ENCODE data around the gene LLGL2. TPM values are rescaled to one million over a fixed set of nuclear protein-coding genes. Genes with fewer than 3 reads are reported as not detected.

Gene LLGL2
- total and polyA plus RNA-seq, 10 of the 15 experiments (the other 5 are each of a cell fraction or from before 2014, with no cell fraction given) = 0.21 to 9.9 (median 4.5) TPM

DNA sequence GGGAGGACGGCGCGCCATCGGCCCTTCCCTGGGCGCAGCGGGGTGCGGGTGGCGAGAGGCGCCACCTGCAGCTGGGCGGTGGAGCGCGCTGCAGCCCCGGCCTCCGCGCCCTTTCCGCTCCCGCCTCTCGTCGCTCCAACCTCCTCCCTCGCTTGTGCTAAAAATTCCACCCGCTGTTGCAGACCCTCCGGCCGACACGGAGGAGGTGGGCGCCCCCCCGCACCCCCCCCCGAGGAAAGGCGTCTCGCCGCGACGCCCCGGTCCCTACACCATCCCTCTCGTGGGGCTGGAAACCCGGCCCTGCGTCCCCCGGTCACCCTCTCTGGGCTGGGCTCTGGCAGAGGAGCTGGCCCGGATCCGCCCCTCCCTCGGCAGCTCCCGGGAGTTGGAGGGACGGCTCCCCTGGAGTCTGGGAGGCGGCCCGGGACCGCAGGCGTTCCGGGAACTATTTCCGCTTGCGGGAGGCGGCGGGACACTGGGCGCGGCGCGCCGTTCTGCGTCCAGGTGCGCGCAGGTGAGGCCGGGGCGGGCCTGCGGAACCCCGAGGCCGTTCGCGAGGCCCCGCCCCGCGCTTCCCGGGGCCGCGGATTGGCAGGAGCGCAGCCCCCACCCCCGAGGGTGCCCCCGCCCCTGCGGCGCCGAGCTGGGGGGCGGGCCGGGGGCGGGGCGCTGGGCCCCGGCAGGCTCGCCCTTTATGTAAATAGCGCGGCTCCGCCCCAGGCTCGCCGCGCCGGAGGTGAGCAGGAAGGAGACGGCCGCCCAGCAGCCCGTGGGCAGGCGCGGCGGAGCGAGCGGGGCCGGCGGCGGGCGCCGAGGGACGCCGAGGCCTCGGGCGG lies at the start of gene LLGL2 (continued):
- TF ChIP-seq, protein P1, sequence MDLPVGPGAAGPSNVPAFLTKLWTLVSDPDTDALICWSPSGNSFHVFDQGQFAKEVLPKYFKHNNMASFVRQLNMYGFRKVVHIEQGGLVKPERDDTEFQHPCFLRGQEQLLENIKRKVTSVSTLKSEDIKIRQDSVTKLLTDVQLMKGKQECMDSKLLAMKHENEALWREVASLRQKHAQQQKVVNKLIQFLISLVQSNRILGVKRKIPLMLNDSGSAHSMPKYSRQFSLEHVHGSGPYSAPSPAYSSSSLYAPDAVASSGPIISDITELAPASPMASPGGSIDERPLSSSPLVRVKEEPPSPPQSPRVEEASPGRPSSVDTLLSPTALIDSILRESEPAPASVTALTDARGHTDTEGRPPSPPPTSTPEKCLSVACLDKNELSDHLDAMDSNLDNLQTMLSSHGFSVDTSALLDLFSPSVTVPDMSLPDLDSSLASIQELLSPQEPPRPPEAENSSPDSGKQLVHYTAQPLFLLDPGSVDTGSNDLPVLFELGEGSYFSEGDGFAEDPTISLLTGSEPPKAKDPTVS (IDR thresholded peaks at IDR 0.05; ENCODE audit: low read depth, low read length) = no peak
- TF ChIP-seq, protein P2, sequence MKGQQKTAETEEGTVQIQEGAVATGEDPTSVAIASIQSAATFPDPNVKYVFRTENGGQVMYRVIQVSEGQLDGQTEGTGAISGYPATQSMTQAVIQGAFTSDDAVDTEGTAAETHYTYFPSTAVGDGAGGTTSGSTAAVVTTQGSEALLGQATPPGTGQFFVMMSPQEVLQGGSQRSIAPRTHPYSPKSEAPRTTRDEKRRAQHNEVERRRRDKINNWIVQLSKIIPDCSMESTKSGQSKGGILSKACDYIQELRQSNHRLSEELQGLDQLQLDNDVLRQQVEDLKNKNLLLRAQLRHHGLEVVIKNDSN (IDR thresholded peaks at IDR 0.05; ENCODE audit: borderline replicate concordance, extremely low read length, insufficient read depth, low read depth, low read length) = no peak
- no peak for TF ChIP-seq NRF1 (conservative IDR thresholded peaks at IDR 0.05; ENCODE audit: low read depth, low read length)
- TF ChIP-seq, protein P3, sequence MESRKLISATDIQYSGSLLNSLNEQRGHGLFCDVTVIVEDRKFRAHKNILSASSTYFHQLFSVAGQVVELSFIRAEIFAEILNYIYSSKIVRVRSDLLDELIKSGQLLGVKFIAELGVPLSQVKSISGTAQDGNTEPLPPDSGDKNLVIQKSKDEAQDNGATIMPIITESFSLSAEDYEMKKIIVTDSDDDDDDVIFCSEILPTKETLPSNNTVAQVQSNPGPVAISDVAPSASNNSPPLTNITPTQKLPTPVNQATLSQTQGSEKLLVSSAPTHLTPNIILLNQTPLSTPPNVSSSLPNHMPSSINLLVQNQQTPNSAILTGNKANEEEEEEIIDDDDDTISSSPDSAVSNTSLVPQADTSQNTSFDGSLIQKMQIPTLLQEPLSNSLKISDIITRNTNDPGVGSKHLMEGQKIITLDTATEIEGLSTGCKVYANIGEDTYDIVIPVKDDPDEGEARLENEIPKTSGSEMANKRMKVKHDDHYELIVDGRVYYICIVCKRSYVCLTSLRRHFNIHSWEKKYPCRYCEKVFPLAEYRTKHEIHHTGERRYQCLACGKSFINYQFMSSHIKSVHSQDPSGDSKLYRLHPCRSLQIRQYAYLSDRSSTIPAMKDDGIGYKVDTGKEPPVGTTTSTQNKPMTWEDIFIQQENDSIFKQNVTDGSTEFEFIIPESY (IDR thresholded peaks at IDR 0.05) = no peak
- no peak for TF ChIP-seq WRNIP1 (IDR thresholded peaks at IDR 0.05; ENCODE audit: borderline replicate concordance, low read depth, low read length)
- no peak for TF ChIP-seq SPI1 (IDR thresholded peaks at IDR 0.05; ENCODE audit: borderline replicate concordance, insufficient read depth, low read depth, low read length)
- no peak for TF ChIP-seq POLR2AphosphoS2 (IDR thresholded peaks at IDR 0.05; ENCODE audit: low read depth, low read length)
- no peak for TF ChIP-seq EP300 (IDR thresholded peaks at IDR 0.05; ENCODE audit: borderline replicate concordance in 1 of 2, control insufficient read depth in 1 of 2, low read depth in 2 of 2, low read length in 2 of 2)
- no peak for TF ChIP-seq RBBP5 (conservative IDR thresholded peaks at IDR 0.05)
- 0 out of 2 replicates have a peak, but pooled peaks have one; percentile 38 for TF ChIP-seq POLR2A (IDR thresholded peaks at IDR 0.05; ENCODE audit: low read depth, low read length)
- no peak for TF ChIP-seq YY1 (IDR thresholded peaks at IDR 0.05; ENCODE audit: low read depth, low read length)
- TF ChIP-seq CEBPB (IDR thresholded peaks at IDR 0.05; ENCODE audit: borderline replicate concordance in 1 of 2, low read depth in 2 of 2, low read length in 2 of 2) = no peak
- TF ChIP-seq IRF4 (IDR thresholded peaks at IDR 0.05; ENCODE audit: low read depth, low read length) = no peak
- TF ChIP-seq, protein P4, sequence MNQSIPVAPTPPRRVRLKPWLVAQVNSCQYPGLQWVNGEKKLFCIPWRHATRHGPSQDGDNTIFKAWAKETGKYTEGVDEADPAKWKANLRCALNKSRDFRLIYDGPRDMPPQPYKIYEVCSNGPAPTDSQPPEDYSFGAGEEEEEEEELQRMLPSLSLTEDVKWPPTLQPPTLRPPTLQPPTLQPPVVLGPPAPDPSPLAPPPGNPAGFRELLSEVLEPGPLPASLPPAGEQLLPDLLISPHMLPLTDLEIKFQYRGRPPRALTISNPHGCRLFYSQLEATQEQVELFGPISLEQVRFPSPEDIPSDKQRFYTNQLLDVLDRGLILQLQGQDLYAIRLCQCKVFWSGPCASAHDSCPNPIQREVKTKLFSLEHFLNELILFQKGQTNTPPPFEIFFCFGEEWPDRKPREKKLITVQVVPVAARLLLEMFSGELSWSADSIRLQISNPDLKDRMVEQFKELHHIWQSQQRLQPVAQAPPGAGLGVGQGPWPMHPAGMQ (IDR thresholded peaks at IDR 0.05; ENCODE audit: borderline replicate concordance) = no peak
- TF ChIP-seq FOXK2 (IDR thresholded peaks at IDR 0.05) = no peak
- no peak for TF ChIP-seq YBX1 (IDR thresholded peaks at IDR 0.05)
- TF ChIP-seq, protein P5, sequence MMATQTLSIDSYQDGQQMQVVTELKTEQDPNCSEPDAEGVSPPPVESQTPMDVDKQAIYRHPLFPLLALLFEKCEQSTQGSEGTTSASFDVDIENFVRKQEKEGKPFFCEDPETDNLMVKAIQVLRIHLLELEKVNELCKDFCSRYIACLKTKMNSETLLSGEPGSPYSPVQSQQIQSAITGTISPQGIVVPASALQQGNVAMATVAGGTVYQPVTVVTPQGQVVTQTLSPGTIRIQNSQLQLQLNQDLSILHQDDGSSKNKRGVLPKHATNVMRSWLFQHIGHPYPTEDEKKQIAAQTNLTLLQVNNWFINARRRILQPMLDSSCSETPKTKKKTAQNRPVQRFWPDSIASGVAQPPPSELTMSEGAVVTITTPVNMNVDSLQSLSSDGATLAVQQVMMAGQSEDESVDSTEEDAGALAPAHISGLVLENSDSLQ (IDR thresholded peaks at IDR 0.05) = no peak
- TF ChIP-seq, protein P6, sequence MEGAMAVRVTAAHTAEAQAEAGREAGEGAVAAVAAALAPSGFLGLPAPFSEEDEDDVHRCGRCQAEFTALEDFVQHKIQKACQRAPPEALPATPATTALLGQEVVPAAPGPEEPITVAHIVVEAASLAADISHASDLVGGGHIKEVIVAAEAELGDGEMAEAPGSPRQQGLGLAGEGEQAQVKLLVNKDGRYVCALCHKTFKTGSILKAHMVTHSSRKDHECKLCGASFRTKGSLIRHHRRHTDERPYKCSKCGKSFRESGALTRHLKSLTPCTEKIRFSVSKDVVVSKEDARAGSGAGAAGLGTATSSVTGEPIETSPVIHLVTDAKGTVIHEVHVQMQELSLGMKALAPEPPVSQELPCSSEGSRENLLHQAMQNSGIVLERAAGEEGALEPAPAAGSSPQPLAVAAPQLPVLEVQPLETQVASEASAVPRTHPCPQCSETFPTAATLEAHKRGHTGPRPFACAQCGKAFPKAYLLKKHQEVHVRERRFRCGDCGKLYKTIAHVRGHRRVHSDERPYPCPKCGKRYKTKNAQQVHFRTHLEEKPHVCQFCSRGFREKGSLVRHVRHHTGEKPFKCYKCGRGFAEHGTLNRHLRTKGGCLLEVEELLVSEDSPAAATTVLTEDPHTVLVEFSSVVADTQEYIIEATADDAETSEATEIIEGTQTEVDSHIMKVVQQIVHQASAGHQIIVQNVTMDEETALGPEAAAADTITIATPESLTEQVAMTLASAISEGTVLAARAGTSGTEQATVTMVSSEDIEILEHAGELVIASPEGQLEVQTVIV (IDR thresholded peaks at IDR 0.05; ENCODE audit: borderline replicate concordance, partially characterized antibody) = no peak
